Umbilical cord (tissue), 2 donors: ENCODE results near the gene TMEM61. TPM values are rescaled to one million over a fixed set of nuclear protein-coding genes. Genes with fewer than 3 reads are reported as not detected.
A peak's percentile ranks its signal among the peaks of the same experiment; 100 is the strongest.
"Not testable (repeated sequence)": the region's sequence is repeated elsewhere in the genome, so short reads cannot be mapped to it uniquely, and the experiment has no call there.

ENCODE experiments used
- DNase-seq: peaks from one replicate; pipeline ENCODE4 v3.0.0-alpha.2; 2015; ENCODE audit warnings: low spot score
- total RNA-seq: library from RNA; depleted of rRNA; stranded (reverse); fragments of >200 nt; gene quantifications from one replicate; pipeline ENCODE4 v1.2.3, GENCODE V29; 2014; ENCODE audit warnings: low replicate concordance; ENCODE audit not compliant: insufficient read depth

TMEM61 gene
- 12.0 TPM for total RNA-seq

GRCh38 chr1:54980528-54981241, at the start of gene TMEM61:
TMEM61 (plus strand) TSS chr1:54980628; CDS start chr1:54981066, 438 bp downstream.
- no peak for DNase-seq

- no peak for DNase-seq
These were observed 49.1 kb upstream of the TMEM61 start for GRCh38 chr1:54931275-54931840.

GRCh38 chr1:54934081-54934480, 46.3 kb upstream of the TMEM61 start:
- not testable (repeated sequence) for DNase-seq

GRCh38 chr1:54934869-54935268, 45.6 kb upstream of the TMEM61 start:
- peak; percentile 76 for DNase-seq

- DNase-seq = peak; percentile 19
These were observed 43.6 kb upstream of the TMEM61 start for GRCh38 chr1:54936791-54937190.

GRCh38 chr1:54937469-54937868, 43.0 kb upstream of the TMEM61 start:
- peak; percentile 20 for DNase-seq

- DNase-seq = not testable (repeated sequence)
These were observed 41.5 kb upstream of the TMEM61 start for GRCh38 chr1:54938955-54939354.

GRCh38 chr1:54940042-54940441, 40.4 kb upstream of the TMEM61 start:
- DNase-seq = no peak

GRCh38 chr1:54942976-54943375, 37.5 kb upstream of the TMEM61 start:
- DNase-seq = no peak

- DNase-seq = peak; percentile 63
These were observed 35.6 kb upstream of the TMEM61 start for GRCh38 chr1:54944610-54945392.

GRCh38 chr1:54945393-54945936, 35.0 kb upstream of the TMEM61 start:
- DNase-seq = no peak

- no peak for DNase-seq
These were observed 32.9 kb upstream of the TMEM61 start for GRCh38 chr1:54947540-54947939.

- DNase-seq = no peak
These were observed 31.4 kb upstream of the TMEM61 start for GRCh38 chr1:54949053-54949452.

GRCh38 chr1:54950006-54950368, 30.4 kb upstream of the TMEM61 start:
- DNase-seq = peak; percentile 17

- DNase-seq = peak; percentile 89
These were observed 29.9 kb upstream of the TMEM61 start for GRCh38 chr1:54950369-54951163.

- DNase-seq = no peak
These were observed 28.6 kb upstream of the TMEM61 start for GRCh38 chr1:54951810-54952226.

- DNase-seq = no peak
These were observed 27.3 kb upstream of the TMEM61 start for GRCh38 chr1:54952950-54953718.

GRCh38 chr1:54953846-54954245, 26.6 kb upstream of the TMEM61 start:
- DNase-seq = no peak

- no peak for DNase-seq
These were observed 25.1 kb upstream of the TMEM61 start for GRCh38 chr1:54955359-54955758.

- no peak for DNase-seq
These were observed 23.7 kb upstream of the TMEM61 start for GRCh38 chr1:54956726-54957125.

GRCh38 chr1:54959241-54959640, 21.2 kb upstream of the TMEM61 start:
- DNase-seq = no peak
